Bronchial epithelial cell (primary cell): ENCODE measurements around the gene PHF24. TPM values are rescaled to one million over a fixed set of nuclear protein-coding genes. Genes with fewer than 3 reads are reported as not detected.

ENCODE experiments used
- DNase-seq: peaks from one replicate; pipeline ENCODE4 v3.0.0-alpha.2; 2010; ENCODE audit warnings: low read depth
- FAIRE-seq: peaks from 2 replicates; lab custom pipeline; 2011; peaks lifted over from hg19 to GRCh38; lab: Jason Lieb, UNC
- H3K27me3 ChIP-seq: 2 replicates; pipeline ENCODE4 v1.5.1; 2011; ENCODE audit warnings: low read length; ENCODE audit not compliant: control insufficient read depth, insufficient read depth
- H3K36me3 ChIP-seq: 2 replicates; pipeline ENCODE4 v1.5.1; 2011; ENCODE audit warnings: low read length; ENCODE audit not compliant: control insufficient read depth, insufficient read depth
- H3K4me3 ChIP-seq: 2 replicates; pipeline ENCODE4 v1.5.1; 2011; ENCODE audit warnings: mild to moderate bottlenecking, low read depth, low read length, control low read depth
- total RNA-seq: library from RNA; depleted of rRNA; stranded (reverse); fragments of >200 nt; gene quantifications from 2 replicates; pipeline ENCODE4 v1.2.1, GENCODE V29; 2014
- TF ChIP-seq, protein P1 (sequence below): IDR thresholded peaks from 2 replicates; pipeline ENCODE4 v1.5.1; 2011; ENCODE audit warnings: mild to moderate bottlenecking, moderate library complexity, low read length, control low read depth, inconsistent platforms; ENCODE audit not compliant: insufficient read depth, severe bottlenecking

The PHF24 gene
- total RNA-seq, 1 donor from 2014 or later: 0.26 TPM

DNA sequence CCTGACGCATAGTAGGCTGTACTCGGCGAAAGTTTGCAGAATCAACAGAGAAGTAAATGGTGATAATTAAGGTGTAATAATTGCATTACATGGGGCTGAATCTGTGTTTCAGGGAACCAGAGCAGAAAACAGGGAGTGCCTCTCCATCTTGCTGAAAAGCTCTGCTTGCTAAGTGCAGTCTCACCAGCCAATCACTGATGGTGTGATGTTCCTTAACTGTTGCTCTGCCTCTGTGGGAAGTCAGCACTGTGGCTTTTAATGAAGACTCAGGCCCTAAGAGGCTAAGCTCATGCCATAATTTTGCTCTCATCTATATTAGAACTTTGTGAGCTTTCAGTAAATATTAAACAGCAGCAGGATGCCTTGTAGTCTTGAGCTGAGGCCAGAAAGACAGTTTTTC lies 4.5 kb downstream of the PHF24 start:
- Histone ChIP-seq H3K4me3 (no peak overlapping the region), H3K27me3 (peaks cover 15% of the 10 kb centered on the region), H3K36me3 (no peaks in the 10 kb centered on the region)
- TF ChIP-seq, protein P1, sequence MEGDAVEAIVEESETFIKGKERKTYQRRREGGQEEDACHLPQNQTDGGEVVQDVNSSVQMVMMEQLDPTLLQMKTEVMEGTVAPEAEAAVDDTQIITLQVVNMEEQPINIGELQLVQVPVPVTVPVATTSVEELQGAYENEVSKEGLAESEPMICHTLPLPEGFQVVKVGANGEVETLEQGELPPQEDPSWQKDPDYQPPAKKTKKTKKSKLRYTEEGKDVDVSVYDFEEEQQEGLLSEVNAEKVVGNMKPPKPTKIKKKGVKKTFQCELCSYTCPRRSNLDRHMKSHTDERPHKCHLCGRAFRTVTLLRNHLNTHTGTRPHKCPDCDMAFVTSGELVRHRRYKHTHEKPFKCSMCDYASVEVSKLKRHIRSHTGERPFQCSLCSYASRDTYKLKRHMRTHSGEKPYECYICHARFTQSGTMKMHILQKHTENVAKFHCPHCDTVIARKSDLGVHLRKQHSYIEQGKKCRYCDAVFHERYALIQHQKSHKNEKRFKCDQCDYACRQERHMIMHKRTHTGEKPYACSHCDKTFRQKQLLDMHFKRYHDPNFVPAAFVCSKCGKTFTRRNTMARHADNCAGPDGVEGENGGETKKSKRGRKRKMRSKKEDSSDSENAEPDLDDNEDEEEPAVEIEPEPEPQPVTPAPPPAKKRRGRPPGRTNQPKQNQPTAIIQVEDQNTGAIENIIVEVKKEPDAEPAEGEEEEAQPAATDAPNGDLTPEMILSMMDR: no peak
- DNase-seq: no peak
- FAIRE-seq: no peak

DNA sequence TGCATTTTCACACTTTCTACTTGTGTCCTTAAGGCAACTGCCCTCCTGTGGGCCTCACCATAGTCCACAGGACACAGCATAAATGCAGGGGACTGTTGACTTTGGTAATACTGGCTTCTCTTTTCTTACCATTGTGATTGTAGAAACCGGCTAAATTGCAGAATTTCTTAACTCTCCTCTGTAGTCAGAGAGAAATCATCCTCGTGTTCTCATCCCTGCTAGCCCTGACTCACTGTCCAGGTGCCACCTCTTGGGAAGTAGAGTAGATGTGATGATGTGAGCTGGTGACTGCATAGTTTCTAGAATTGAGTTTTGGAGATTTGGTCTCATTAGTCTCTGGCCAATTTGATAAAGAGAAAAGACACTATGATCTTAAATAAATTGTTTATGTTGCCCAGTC lies 5.5 kb downstream of the PHF24 start:
- DNase-seq (peak; percentile 54), FAIRE-seq (no peak)
- TF ChIP-seq, protein P1: no peak
- Histone ChIP-seq H3K36me3 (no peaks in the 10 kb centered on the region), H3K4me3 (no peak overlapping the region), H3K27me3 (peaks cover 12% of the 10 kb centered on the region)

DNA sequence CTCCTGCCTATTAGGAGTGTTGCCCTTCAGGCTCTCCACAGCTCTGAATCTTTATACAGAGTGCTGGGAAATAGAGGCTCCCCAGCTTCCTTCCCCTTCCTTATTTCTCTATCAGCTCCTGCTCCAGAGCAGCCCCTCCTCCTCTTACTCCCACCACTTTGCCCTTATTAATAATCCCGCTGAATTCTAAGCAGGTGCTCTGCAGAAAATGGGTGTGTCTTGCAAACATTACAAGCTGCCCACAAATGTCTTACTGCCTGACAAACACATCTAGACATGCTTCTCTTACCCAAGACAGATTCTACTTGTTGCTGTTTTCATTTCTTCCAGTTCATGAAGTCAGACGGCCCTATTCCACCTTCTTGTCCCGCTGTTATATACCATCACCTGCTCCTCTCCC lies 6.4 kb downstream of the PHF24 start:
- TF ChIP-seq, protein P1: no peak
- H3K36me3 ChIP-seq: no peaks in the 10 kb centered on the region
- FAIRE-seq: no peak
- H3K4me3 ChIP-seq: no peak overlapping the region
- peaks cover 7% of the 10 kb centered on the region for H3K27me3 ChIP-seq
- peak; percentile 72 for DNase-seq

DNA sequence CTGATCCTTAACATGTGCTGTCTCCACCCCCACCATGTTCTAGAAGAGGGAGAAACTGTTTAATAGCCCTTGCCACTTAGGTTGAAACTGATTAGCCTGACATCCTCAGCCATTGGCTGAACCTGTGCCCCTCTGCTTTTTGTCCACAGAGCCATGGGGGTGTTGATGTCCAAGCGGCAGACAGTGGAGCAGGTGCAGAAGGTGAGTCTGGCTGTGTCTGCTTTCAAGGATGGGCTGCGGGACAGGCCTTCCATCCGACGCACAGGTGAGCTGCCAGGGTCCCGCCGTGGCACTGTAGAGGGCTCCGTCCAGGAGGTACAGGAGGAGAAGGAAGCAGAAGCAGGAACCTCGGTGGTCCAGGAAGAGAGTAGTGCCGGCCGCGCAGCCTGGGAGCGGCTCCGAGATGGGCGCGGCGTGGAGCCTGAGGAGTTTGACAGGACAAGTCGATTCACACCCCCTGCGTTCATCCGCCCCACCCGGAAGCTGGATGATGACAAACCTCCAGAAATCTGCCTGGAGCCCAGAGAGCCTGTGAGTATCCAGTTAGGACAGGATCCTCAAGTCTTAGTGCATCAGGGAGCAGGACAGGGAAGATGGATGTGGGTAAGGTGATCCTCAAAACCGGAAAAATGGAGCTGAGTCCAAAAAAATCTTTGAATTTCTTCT lies 13.2 kb downstream of the PHF24 start:
- H3K36me3 ChIP-seq: no peaks in the 10 kb centered on the region
- H3K4me3 ChIP-seq: no peak overlapping the region
- no peak for DNase-seq
- TF ChIP-seq, protein P1: no peak
- H3K27me3 ChIP-seq: peaks cover 3% of the 10 kb centered on the region
- no peak for FAIRE-seq

DNA sequence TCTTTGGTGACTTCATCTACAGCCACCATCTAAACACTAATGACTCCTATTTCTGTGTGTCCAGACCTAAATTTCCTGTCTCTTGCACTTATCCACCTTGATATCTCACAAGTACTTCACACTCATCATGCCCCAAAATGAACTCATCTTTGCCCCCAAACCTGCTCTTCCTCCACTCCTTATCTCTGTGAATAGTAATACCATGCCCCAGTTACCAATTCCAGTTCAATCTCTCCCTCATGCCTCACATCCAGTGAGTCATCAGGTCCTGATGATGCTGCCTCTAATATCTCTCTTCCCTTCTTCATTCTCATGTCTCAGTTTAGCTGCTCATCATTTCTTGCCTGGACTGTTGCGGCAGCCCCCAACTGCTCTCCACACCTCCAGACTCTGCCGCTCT lies 16.6 kb downstream of the PHF24 start:
- no peak for FAIRE-seq
- no peaks in the 10 kb centered on the region for H3K36me3 ChIP-seq
- no peak for DNase-seq
- H3K4me3 ChIP-seq: no peak overlapping the region
- H3K27me3 ChIP-seq: peaks cover 1% of the 10 kb centered on the region
- TF ChIP-seq, protein P1: no peak

DNA sequence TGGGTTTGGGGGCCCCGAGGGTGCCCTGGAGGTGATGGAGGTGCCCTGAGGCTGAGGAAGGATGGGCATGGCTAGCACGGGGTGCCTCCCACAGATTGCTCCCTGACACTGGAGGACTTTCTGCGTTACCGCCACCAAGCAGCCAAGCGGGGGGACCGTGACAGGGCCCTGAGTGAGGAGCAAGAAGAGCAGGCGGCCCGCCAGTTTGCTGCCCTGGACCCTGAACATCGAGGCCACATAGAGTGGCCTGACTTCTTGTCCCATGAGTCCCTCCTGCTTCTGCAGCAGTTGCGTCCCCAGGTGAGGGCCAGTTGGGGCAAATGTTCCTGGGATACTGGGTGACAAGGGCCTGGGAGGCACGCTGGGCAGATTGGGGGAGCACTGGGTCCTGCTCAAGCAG lies 18.4 kb downstream of the PHF24 start:
- TF ChIP-seq, protein P1: no peak
- no peak for DNase-seq
- Histone ChIP-seq H3K4me3 (no peak overlapping the region), H3K36me3 (no peaks in the 10 kb centered on the region), H3K27me3 (peaks cover 1% of the 10 kb centered on the region)
- FAIRE-seq: no peak
